ENCODE measurements around the gene MRPL30. TPM values are rescaled to one million over a fixed set of nuclear protein-coding genes. Genes with fewer than 3 reads are reported as not detected.

MRPL30 gene
- polyA plus RNA-seq, 1 donor (not counting 4 experiments of a cell fraction or from before 2014, with no cell fraction given): 45.2 TPM

DNA sequence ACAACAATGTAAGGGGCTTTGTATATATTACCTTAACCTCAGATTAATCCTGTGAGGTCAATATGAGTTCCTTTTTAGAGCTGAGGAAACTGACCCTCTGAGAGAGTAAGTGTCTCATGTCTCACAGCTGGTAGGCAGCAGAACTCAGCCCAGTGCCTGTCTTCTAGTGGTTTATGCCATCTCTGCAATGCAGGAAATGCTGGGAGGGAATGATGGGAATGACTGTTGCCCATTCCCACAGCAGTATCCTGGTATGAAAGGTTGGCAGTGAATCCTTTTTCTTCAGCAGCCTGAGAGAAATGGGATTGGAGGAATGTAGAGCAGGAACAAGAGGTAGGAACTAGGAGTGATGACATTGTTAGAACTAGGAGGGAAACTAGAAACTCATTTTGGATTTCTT, 6.0 kb downstream of the MRPL30 start:
- Histone ChIP-seq H3K79me2 (ENCODE audit: control insufficient read depth, insufficient read depth, low read length) (peaks cover 75% of the 10 kb centered on the region), H3K4me1 (ENCODE audit: control insufficient read depth, extremely low read depth, insufficient read depth, low read length) (peaks cover 8% of the 10 kb centered on the region), H3K36me3 (ENCODE audit: control insufficient read depth in 2 of 2, extremely low read depth in 1 of 2, insufficient read depth in 2 of 2, low read length in 2 of 2) (peaks cover 5 to 6% of the 10 kb centered on the region in 2 experiments), H3K27me3 (ENCODE audit: control insufficient read depth, extremely low read depth, insufficient read depth, low read length) (no peaks in the 10 kb centered on the region), H3K27ac (ENCODE audit: control insufficient read depth, insufficient read depth, low read length) (no peak overlapping the region), H3K4me2 (ENCODE audit: control insufficient read depth, extremely low read depth, insufficient read depth, low read depth, low read length) (no peak overlapping the region), H2AFZ (ENCODE audit: control insufficient read depth, low read length) (no peak overlapping the region), H3K9me1 (ENCODE audit: control insufficient read depth, extremely low read depth, insufficient read depth, low read length) (no peaks in the 10 kb centered on the region), H3K9ac (ENCODE audit: control insufficient read depth, extremely low read depth, insufficient read depth, low read length) (no peak overlapping the region), H3K4me3 (ENCODE audit: control insufficient read depth in 2 of 3, extremely low read depth in 1 of 3, insufficient read depth in 2 of 3, low read depth in 1 of 3, low read length in 3 of 3) (no peak overlapping the region), H4K20me1 (ENCODE audit: control insufficient read depth, extremely low read depth, insufficient read depth, low read length) (peaks cover 4% of the 10 kb centered on the region), H3K9me3 (ENCODE audit: control insufficient read depth, low read depth, low read length) (no peaks in the 10 kb centered on the region)
- DNase-seq (ENCODE audit: low read depth, low spot score) (no peak), FAIRE-seq (no peak)
- dilution Hi-C loops (cut with MboI; ENCODE audit: extremely low pct_ligation_motif_present, low sequenced_read_pairs): no loop called here
- TF ChIP-seq CTCF (optimal IDR thresholded peaks at IDR 0.05 in 1 of 3, IDR thresholded peaks at IDR 0.05 in 1 of 3, conservative IDR thresholded peaks at IDR 0.05 in 1 of 3; ENCODE audit: extremely low read depth in 1 of 3, insufficient read depth in 2 of 3, low read length in 3 of 3) (no peak), EZH2 (IDR thresholded peaks at IDR 0.05; ENCODE audit: low read length) (no peak)

DNA sequence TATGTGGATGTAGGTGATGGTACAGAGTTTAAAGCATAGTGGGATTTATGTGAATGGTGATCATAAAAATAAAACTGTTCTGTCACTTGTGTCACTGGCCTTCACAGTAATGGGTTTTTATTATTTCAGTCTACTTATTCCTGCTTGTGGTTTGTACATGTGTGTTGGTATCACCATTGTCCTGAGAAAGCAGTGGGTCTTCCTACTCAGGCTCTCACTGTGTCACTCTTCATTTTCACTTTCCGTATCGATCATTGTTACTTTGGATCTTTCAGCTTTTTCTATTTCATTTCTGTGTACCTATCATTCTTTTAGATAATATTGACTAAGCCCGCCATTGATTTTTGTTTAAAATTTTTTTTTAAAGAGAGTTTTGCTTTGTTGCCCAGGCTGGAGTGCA, 7.4 kb downstream of the MRPL30 start:
- no peaks in the 10 kb centered on the region for H3K4me1 ChIP-seq (ENCODE audit: control insufficient read depth, extremely low read depth, insufficient read depth, low read length)
- TF ChIP-seq EZH2 (IDR thresholded peaks at IDR 0.05; ENCODE audit: low read length) (no peak), CTCF (optimal IDR thresholded peaks at IDR 0.05 in 1 of 3, IDR thresholded peaks at IDR 0.05 in 1 of 3, conservative IDR thresholded peaks at IDR 0.05 in 1 of 3; ENCODE audit: extremely low read depth in 1 of 3, insufficient read depth in 2 of 3, low read length in 3 of 3) (no peak)
- dilution Hi-C loops (cut with MboI; ENCODE audit: extremely low pct_ligation_motif_present, low sequenced_read_pairs): no loop called here
- H3K9me1 ChIP-seq (ENCODE audit: control insufficient read depth, extremely low read depth, insufficient read depth, low read length): no peaks in the 10 kb centered on the region
- H3K79me2 ChIP-seq (ENCODE audit: control insufficient read depth, insufficient read depth, low read length): peaks cover 65% of the 10 kb centered on the region
- H3K4me2 ChIP-seq (ENCODE audit: control insufficient read depth, extremely low read depth, insufficient read depth, low read depth, low read length): no peak overlapping the region
- no peaks in the 10 kb centered on the region for H3K27me3 ChIP-seq (ENCODE audit: control insufficient read depth, extremely low read depth, insufficient read depth, low read length)
- DNase-seq (ENCODE audit: low read depth, low spot score) (no peak), FAIRE-seq (no peak)
- peaks cover 5 to 6% of the 10 kb centered on the region in 2 experiments for H3K36me3 ChIP-seq (ENCODE audit: control insufficient read depth in 2 of 2, extremely low read depth in 1 of 2, insufficient read depth in 2 of 2, low read length in 2 of 2)
- H3K9ac ChIP-seq (ENCODE audit: control insufficient read depth, extremely low read depth, insufficient read depth, low read length): no peak overlapping the region
- peaks cover 4% of the 10 kb centered on the region for H4K20me1 ChIP-seq (ENCODE audit: control insufficient read depth, extremely low read depth, insufficient read depth, low read length)
- no peak overlapping the region for H3K27ac ChIP-seq (ENCODE audit: control insufficient read depth, insufficient read depth, low read length)
- no peaks in the 10 kb centered on the region for H3K9me3 ChIP-seq (ENCODE audit: control insufficient read depth, low read depth, low read length)
- H3K4me3 ChIP-seq (ENCODE audit: control insufficient read depth in 2 of 3, extremely low read depth in 1 of 3, insufficient read depth in 2 of 3, low read depth in 1 of 3, low read length in 3 of 3): no peak overlapping the region
- H2AFZ ChIP-seq (ENCODE audit: control insufficient read depth, low read length): no peak overlapping the region
